Measurements from ENCODE around the gene PNPLA7.

The PNPLA7 gene

GRCh38 chr9:137492464-137493363 is 57.5 kb downstream of the PNPLA7 start:
- DNase-seq: peak; percentile 28

GRCh38 chr9:137491735-137492432 is 58.3 kb downstream of the PNPLA7 start:
- DNase-seq: no peak

GRCh38 chr9:137490532-137491186 is 59.5 kb downstream of the PNPLA7 start:
- no peak for DNase-seq

- no peak for DNase-seq
Observed at GRCh38 chr9:137488906-137489305, 61.3 kb downstream of the PNPLA7 start.

- no peak for DNase-seq
Observed at GRCh38 chr9:137488327-137488653, 61.9 kb downstream of the PNPLA7 start.

DNA sequence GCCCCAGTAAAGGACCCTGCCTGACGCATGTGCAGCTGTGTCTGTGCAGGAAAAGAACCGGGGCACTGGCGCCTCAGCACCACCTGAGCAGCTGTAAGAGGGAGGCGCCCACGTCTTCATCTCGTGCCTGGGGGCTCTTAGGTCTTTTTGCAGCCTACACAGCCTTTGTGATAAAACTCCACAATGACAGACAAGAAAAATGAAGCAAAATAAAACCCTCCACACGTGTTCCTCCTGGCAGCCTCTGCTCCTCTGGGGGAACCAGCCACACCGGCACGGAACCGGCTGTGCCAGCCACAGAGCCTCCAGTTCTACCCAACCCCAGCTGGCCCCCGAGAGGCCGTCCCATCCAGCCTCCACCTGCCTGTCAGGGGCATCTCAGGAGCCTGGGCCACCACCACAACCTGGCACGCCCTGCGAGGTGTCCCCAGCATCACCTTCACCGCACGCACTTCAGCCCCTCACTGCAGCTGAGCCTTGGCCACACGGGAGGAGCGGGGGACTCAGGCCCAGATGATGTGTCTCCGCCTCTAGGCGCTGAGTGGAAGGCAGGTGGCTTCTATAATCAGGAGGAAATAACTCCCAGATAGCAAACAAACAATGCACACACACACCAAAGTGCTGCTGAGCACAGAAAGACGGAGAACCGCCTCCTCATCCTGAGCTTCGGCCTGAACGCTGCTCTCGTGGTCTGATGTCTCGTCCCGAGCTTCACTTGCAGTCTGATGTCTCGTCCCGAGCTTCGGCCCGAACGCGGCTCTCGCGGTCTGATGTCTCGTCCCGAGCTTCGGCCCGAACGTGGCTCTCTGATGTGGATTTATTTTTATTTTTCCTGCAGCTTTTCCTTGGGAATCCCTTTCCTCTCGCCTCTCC is 62.5 kb downstream of the PNPLA7 start:
- no peak for DNase-seq

GRCh38 chr9:137486545-137487453 is 63.4 kb downstream of the PNPLA7 start:
- no peak for DNase-seq

GRCh38 chr9:137486141-137486490 is 64.1 kb downstream of the PNPLA7 start:
- no peak for DNase-seq

GRCh38 chr9:137485343-137486140 is 64.7 kb downstream of the PNPLA7 start:
- no peak for DNase-seq

GRCh38 chr9:137484551-137485315 is 65.5 kb downstream of the PNPLA7 start:
- no peak for DNase-seq

GRCh38 chr9:137482094-137482781 is 68.0 kb downstream of the PNPLA7 start:
- DNase-seq: no peak

- no peak for DNase-seq
Observed at GRCh38 chr9:137480686-137481683, 69.2 kb downstream of the PNPLA7 start.

- DNase-seq: no peak
Observed at GRCh38 chr9:137479892-137480685, 70.1 kb downstream of the PNPLA7 start.

DNA sequence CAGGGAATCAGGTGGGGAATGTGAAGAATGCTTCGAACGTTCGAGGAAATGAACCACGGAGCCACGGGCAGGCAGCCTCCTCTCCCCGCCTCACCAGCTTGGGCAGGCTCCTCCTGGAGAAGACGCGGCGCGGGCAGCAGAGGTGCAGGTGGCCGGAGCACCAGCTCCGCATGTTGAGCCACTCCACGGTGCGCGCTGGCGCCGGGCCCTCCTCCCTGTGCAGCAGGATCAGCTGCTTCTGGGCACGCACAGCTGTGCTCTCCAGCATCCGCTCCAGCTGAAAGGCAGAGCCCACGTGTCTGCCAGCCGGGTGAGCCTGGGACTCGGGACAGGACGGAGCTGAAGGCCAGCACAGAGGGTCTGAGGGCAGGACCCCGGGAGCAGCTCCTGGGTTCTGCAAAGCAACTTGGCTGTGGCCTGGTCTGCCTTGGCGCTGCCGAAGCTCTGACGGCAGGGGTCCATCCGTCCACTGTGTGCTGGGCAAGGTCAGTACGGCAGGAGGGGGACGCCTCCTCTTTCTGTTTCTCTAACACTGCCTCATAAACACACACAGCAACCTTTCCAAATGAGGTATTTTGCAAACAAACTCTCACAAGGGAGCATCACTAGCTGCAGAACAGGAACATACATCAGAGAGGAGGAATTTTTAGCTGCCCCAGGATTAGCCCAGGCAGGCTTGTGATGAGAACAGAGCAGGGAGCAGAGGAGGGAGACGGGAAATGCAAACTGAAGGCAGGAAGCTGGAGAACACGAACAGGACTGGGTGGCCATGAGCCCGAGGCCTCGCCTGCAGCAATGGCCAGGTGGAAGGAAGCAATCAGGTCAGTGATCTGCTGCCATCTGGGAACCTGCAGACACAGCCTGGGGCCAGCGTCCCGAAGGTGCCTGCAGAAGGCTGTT is 71.0 kb downstream of the PNPLA7 start:
- no peak for DNase-seq

DNA sequence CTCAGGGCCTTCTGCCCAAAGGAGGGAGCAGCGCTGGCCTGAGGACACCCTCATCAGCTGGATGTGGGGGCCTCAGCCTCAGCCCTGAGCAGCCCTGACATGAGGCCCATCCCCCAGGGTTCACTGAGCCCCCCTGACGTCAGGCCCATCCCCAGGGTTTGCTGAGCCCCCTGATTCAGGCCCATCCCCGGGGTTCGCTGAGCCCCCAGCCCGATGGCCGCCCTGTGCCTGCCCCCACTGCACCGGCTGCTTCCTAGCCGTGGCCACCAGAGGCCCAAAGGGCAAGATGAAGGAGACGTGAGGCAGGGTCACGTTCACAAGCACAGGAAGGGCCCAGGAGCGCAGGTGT is 71.6 kb downstream of the PNPLA7 start:
- no peak for DNase-seq
